ENCODE results near the gene USP25. TPM values are rescaled to one million over a fixed set of nuclear protein-coding genes. Genes with fewer than 3 reads are reported as not detected.

USP25 gene
- polyA plus RNA-seq, 1 experiment: 11.1 TPM

DNA sequence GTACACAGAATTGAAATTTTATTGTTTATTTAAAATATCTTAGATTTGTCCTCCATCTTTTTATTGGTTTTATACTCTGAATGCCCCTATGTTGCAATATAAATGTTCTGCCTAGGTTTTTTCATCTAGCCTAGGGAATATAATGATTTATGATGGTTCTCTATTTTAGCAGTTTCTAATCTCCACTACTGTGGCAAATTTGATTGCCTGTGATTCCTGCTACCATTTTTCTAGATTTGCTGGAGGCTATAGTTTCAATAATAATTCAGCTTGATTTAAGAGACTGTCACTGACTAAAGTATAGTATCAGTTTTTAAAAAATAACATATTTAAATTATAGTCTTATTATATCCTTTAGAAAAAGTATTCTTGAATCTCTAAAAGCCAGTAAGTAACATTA lies 90.5 kb downstream of the USP25 start:
- CTCF ChIA-PET: no interaction called here
- POLR2A ChIA-PET: no interaction called here
- no peaks in the 10 kb centered on the region for H3K36me3 ChIP-seq (ENCODE audit: control insufficient read depth, insufficient read depth, low read length)
- no peaks in the 10 kb centered on the region for H3K27me3 ChIP-seq (ENCODE audit: control insufficient read depth, insufficient read depth, low read length)
- no peak overlapping the region for H3K4me3 ChIP-seq (ENCODE audit: low read depth, low read length)
- no peak for DNase-seq (ENCODE audit: low read depth)
- TF ChIP-seq, protein P1, sequence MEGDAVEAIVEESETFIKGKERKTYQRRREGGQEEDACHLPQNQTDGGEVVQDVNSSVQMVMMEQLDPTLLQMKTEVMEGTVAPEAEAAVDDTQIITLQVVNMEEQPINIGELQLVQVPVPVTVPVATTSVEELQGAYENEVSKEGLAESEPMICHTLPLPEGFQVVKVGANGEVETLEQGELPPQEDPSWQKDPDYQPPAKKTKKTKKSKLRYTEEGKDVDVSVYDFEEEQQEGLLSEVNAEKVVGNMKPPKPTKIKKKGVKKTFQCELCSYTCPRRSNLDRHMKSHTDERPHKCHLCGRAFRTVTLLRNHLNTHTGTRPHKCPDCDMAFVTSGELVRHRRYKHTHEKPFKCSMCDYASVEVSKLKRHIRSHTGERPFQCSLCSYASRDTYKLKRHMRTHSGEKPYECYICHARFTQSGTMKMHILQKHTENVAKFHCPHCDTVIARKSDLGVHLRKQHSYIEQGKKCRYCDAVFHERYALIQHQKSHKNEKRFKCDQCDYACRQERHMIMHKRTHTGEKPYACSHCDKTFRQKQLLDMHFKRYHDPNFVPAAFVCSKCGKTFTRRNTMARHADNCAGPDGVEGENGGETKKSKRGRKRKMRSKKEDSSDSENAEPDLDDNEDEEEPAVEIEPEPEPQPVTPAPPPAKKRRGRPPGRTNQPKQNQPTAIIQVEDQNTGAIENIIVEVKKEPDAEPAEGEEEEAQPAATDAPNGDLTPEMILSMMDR (IDR thresholded peaks at IDR 0.05; ENCODE audit: insufficient read depth, low read depth, low read length): no peak

DNA sequence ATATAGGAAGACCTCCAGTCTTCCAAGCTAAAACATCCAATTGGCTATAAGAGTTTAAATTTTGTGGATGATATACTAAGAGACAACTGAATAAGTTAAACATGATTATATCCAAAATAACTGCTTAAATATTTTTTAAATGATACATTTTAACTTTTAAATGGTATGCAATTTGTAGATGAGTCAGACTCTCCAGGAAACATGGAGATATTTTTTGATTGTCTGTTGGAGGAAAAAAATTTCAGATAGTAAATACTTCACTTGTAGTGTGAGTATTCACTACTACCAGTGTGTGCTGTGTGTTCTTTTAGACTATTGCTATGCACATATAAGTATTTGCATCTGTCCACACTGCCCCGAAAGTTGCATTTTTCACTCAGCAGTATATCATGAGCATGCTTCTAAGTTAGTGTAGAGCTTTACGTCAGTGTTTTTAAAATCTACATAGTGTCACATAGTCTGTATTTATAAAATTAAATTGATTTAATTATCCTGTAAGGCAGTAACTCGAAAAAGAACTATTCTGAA lies 91.1 kb downstream of the USP25 start:
- Histone ChIP-seq H3K27me3 (ENCODE audit: control insufficient read depth, insufficient read depth, low read length) (no peaks in the 10 kb centered on the region), H3K36me3 (ENCODE audit: control insufficient read depth, insufficient read depth, low read length) (no peaks in the 10 kb centered on the region), H3K4me3 (ENCODE audit: low read depth, low read length) (no peak overlapping the region)
- CTCF ChIA-PET: no interaction called here
- POLR2A ChIA-PET: no interaction called here
- TF ChIP-seq, protein P1 (IDR thresholded peaks at IDR 0.05; ENCODE audit: insufficient read depth, low read depth, low read length): no peak
- DNase-seq (ENCODE audit: low read depth): no peak

DNA sequence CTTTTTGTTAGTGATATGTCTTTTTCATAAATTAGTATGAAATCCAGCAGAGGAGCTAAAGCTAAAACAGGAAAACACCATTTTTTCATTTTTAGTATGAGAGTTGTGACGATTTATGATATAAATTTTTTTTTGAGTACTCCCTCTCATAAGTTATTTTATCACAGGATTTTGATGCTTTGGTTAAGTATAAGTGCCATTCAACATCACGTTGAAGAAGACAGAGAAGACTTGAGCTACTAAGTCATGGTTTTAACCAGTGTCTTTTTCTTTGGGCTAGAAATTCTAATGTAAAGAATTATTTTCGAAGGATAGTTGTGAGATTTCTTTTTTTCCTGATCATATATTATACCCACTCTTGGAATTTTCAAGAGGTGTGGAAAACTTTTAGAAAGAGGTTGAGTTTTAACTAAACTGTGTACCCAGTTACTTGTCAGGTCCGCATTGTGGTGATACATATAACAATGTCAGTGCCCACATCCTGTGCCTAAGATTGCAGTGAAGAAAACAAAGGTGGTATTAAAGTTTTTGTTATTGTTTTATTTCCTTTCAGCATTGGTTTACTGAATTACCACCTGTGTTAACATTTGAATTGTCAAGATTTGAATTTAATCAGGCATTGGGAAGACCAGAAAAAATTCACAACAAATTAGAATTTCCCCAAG lies 93.8 kb downstream of the USP25 start:
- no peaks in the 10 kb centered on the region for H3K27me3 ChIP-seq (ENCODE audit: control insufficient read depth, insufficient read depth, low read length)
- TF ChIP-seq, protein P1 (IDR thresholded peaks at IDR 0.05; ENCODE audit: insufficient read depth, low read depth, low read length): no peak
- no peak overlapping the region for H3K4me3 ChIP-seq (ENCODE audit: low read depth, low read length)
- ChIA-PET POLR2A (no interaction called here), CTCF (no interaction called here)
- no peak for DNase-seq (ENCODE audit: low read depth)
- H3K36me3 ChIP-seq (ENCODE audit: control insufficient read depth, insufficient read depth, low read length): no peaks in the 10 kb centered on the region

DNA sequence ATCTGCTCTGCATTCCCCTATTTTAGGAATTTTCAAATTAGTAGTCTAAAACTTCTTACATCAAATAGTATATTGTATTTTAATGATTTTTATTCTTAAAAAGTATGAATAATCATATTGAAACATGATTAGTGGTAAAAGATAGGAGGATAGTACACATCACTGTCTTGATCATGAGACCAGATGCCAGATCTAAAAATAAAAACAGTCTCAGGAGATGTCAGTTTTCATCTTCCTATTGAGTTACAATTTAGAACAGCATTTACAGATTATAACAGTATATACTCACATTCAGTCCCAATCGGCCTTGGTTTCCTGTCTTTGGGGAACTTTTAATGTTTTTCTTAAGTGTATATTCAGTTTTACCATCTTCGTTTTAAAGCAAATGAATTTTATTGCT lies 95.9 kb downstream of the USP25 start:
- TF ChIP-seq, protein P1 (IDR thresholded peaks at IDR 0.05; ENCODE audit: insufficient read depth, low read depth, low read length): no peak
- no peaks in the 10 kb centered on the region for H3K36me3 ChIP-seq (ENCODE audit: control insufficient read depth, insufficient read depth, low read length)
- ChIA-PET CTCF (no interaction called here), POLR2A (no interaction called here)
- H3K4me3 ChIP-seq (ENCODE audit: low read depth, low read length): no peak overlapping the region
- DNase-seq (ENCODE audit: low read depth): no peak
- H3K27me3 ChIP-seq (ENCODE audit: control insufficient read depth, insufficient read depth, low read length): no peaks in the 10 kb centered on the region

DNA sequence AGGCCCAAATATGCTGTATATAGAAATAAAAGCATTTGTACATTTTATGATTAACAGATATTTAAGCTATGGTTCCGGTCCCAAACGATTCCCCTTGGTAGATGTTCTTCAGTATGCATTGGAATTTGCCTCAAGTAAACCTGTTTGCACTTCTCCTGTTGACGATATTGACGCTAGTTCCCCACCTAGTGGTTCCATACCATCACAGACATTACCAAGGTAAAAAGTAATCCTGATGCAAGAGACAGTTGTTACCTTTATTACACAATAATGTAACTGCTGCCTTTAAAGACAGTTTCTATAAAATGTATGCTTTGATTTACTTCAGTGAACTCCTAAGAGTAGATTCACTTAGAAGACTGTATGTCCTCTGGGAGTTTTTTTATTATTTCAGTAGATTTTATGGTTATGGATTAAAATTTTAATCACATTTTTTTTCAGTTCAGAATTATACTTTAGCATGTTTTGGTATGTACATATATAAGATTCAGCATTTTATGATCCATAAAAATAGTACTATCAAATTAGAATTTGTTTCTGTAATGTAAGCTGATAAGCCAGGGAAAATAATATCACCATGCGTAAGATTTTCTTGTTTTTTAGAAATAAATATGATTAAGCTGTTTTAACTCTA lies 96.5 kb downstream of the USP25 start:
- no peak for DNase-seq (ENCODE audit: low read depth)
- no peak overlapping the region for H3K4me3 ChIP-seq (ENCODE audit: low read depth, low read length)
- TF ChIP-seq, protein P1 (IDR thresholded peaks at IDR 0.05; ENCODE audit: insufficient read depth, low read depth, low read length): peak; percentile 47
- H3K27me3 ChIP-seq (ENCODE audit: control insufficient read depth, insufficient read depth, low read length): no peaks in the 10 kb centered on the region
- ChIA-PET CTCF (interaction anchor here (0.7 kb wide), 1 partner anchor 32 kb away, joined by 3 read pairs; no protein-coding TSS in a partner anchor), POLR2A (no interaction called here)
- no peaks in the 10 kb centered on the region for H3K36me3 ChIP-seq (ENCODE audit: control insufficient read depth, insufficient read depth, low read length)

All from BJ (cell line).